Rectal smooth muscle tissue (tissue), 1 donor: Measurements from ENCODE around the gene AK4.

Experiments
- H3K27ac ChIP-seq: one replicate; pipeline ENCODE4 v1.7.0; 2013; ENCODE audit warnings: low read depth, low read length, inconsistent platforms
- H3K27me3 ChIP-seq: one replicate; pipeline ENCODE4 v1.7.0; 2013; ENCODE audit warnings: low read length; ENCODE audit not compliant: control insufficient read depth, insufficient read depth
- H3K36me3 ChIP-seq: one replicate; pipeline ENCODE4 v1.7.0; 2013; ENCODE audit warnings: low read length; ENCODE audit not compliant: control insufficient read depth, insufficient read depth
- H3K4me1 ChIP-seq: one replicate; pipeline ENCODE4 v1.7.0; 2013; ENCODE audit warnings: low read length; ENCODE audit not compliant: control insufficient read depth, insufficient read depth
- H3K4me3 ChIP-seq: one replicate; pipeline ENCODE4 v1.7.0; 2013; ENCODE audit warnings: low read length
- H3K9ac ChIP-seq: one replicate; pipeline ENCODE4 v1.7.0; 2013; ENCODE audit warnings: low read length

AK4 gene

DNA sequence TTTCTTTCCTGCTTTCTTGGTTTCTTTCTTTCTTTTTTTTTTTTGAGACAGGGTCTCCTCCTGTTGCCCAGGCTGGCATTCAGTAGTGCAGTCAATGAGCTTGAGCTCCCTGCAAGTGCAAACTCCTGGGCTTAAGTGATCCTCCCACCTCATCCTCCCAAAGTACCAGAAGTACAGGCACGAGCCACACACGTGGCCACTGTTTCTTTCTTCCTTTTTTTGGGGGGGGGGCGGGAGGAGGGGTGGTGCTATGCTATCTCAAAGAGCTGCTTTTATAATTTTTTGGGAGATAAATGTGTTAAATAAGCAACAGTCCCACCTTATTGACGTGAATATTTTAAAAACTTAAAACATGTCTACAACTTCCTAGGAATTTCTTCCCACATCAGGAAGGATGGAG lies 42.2 kb downstream of the AK4 start:
- H3K27ac ChIP-seq = no peak overlapping the region
- H3K4me1 ChIP-seq = no peaks in the 10 kb centered on the region

DNA sequence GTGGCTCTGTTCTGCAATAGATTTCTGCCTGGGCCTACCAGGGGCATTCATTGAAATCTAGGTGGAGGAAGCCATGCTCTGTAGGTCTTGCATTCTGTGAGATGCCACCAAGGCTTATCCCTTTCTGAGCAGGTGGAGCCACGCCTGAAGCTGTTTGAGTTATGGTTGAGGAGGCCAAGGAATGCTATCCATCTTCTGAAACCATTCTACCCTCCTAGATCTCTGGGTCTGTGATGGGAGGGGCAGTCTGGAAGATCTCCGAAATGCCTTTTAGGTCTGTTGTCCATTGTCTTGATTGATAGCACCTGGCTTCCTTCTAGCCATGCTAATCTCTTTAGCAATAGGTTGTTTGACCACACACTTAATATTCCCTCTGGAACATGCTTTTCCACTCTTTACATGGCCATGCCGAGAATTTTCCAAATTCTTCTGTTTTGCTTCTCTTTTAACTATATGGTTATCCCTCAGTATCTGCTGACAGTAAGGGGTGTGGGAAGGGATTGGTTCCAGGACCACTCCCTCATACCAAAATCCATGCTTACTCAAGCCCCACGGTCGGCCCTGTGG lies 45.2 kb downstream of the AK4 start:
- H3K9ac ChIP-seq = no peak overlapping the region
- no peaks in the 10 kb centered on the region for H3K27me3 ChIP-seq
- H3K4me1 ChIP-seq = no peaks in the 10 kb centered on the region
- H3K36me3 ChIP-seq = no peaks in the 10 kb centered on the region
- H3K4me3 ChIP-seq = no peak overlapping the region
- H3K27ac ChIP-seq = no peak overlapping the region

More for the DNA sequence above, 42.2 kb downstream of the AK4 start:
- H3K36me3 ChIP-seq = no peaks in the 10 kb centered on the region
- no peak overlapping the region for H3K4me3 ChIP-seq
- no peaks in the 10 kb centered on the region for H3K27me3 ChIP-seq
- H3K9ac ChIP-seq = no peak overlapping the region

DNA sequence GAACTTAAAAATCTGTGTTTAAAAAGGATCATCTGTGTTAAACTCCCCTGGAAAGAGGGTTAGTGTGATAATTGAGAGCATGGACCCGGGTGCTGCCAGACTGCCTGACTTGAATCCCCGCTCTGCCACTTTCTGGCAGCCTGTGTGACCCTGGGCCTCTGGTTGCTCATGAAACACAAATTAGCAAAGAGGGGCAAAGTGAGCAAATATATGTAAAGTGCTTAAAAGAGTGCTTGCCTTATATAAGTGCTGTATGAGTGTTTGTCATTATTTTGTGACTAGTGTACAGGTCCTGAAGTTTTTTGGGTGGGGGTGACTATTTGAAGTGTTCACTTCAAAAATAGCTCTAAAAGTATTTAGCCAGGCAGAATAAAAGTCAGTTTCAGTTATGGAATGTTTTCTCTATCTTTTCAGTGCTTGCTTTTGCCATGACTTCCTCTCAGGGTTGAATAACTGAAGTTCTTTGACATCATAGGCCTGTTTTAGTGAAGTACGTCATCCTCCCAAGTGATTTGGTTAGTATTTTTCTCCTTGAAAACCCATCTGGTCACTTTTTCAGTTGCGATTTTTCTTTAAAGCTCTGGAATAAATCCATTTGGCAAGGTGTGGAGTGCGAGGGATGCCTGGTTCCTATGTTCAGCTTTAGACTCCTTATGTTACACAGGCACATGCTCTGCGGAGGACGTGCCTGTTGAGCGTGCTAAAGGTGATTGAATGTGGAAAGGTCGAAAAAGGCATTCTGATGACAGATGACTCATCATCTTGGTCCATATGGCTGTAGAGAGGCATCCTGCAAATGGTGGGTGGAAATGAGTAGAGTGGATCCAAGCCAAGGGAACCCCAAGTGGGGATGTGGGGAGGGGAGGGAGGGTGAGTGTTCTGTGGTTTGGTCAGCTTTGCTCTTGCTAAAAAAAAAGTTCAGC lies 47.8 kb downstream of the AK4 start:
- Histone ChIP-seq H3K36me3 (no peaks in the 10 kb centered on the region), H3K4me1 (no peaks in the 10 kb centered on the region), H3K9ac (no peak overlapping the region), H3K27ac (no peak overlapping the region), H3K4me3 (no peak overlapping the region), H3K27me3 (no peaks in the 10 kb centered on the region)

DNA sequence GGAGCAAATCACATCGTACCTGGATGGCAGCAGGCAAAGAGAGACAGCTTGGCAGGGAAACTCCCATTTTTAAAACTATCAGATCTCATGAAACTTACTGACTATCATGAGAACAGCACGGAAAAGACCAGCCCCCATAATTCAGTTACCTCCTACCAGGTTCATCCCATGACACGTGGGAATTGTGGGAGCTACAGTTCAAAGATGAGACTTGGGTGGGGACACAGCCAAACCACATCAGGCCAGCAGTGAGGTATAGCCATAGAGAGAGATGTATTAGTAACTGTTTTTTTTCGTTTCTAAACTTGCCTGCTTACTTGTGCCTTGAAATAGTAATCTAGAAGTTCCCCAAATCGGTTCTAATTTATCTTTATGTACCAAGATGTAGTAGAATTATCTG lies 48.9 kb downstream of the AK4 start:
- H3K36me3 ChIP-seq = no peaks in the 10 kb centered on the region
- H3K4me1 ChIP-seq = no peaks in the 10 kb centered on the region
- no peak overlapping the region for H3K9ac ChIP-seq
- no peak overlapping the region for H3K4me3 ChIP-seq
- H3K27ac ChIP-seq = no peak overlapping the region
- no peaks in the 10 kb centered on the region for H3K27me3 ChIP-seq

DNA sequence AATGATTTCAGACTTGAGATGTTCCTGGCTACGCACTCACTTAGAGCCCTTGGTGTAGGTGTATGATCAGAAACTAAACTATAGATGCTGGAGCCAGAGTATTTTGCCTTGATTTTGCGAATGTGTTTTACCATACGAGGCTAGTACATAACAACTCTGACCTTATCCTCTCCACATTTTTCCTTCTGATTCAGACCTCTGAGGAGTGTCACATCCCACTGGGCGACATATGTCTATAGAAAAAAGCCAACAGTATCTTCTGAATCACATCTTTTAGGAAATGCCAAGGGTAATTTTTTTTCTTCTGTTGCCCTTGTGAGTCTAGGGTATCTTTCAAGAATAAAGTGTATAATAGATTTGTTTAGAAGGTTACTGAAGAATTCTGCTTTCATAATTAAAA lies 49.6 kb downstream of the AK4 start:
- no peak overlapping the region for H3K9ac ChIP-seq

DNA sequence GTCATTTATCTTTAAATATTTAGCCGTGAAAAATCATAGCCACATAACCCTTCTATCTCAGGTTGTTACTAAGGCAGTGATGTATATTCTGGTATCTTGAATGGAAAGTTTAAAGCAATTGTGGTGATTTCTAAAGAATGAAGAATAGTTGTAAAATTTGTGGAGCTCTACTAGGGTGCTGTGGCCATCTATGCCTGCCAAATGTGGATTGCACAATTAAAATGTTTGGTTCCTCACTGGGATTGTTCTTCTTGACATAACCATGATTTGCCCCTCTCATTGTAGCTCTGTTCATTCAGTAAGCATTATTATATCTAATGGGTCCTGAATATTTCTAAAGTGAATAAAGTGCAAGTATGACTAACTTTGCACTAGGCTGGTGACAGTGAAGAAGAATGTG lies 50.1 kb downstream of the AK4 start:
- no peak overlapping the region for H3K27ac ChIP-seq

More for the DNA sequence above, 49.6 kb downstream of the AK4 start:
- H3K4me1 ChIP-seq = no peaks in the 10 kb centered on the region
- H3K4me3 ChIP-seq = no peak overlapping the region
- H3K27ac ChIP-seq = no peak overlapping the region
- H3K36me3 ChIP-seq = no peaks in the 10 kb centered on the region
- H3K27me3 ChIP-seq = no peaks in the 10 kb centered on the region

DNA sequence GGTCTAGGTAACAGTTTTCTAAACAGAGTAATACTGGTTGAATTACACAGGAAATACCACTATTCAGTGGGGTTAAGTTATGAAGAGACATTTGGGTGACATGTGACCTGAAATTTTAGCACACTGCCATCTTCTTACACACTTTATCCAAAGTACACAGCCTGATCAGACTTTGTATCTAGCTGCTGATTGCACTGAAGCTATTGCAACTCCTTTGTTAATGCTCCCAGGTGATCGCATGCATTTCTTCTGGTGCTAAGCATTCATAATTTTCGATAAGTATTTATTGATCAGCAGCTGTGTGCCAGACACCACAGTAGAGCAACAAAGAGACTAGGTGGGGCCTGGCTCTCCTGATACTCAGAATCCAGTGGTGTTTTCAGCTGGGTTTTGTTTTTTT lies 52.4 kb downstream of the AK4 start:
- no peaks in the 10 kb centered on the region for H3K36me3 ChIP-seq
- H3K27me3 ChIP-seq = no peaks in the 10 kb centered on the region
- no peak overlapping the region for H3K27ac ChIP-seq
- H3K4me1 ChIP-seq = no peaks in the 10 kb centered on the region
- no peak overlapping the region for H3K9ac ChIP-seq
- H3K4me3 ChIP-seq = no peak overlapping the region

More for the DNA sequence above, 50.1 kb downstream of the AK4 start:
- Histone ChIP-seq H3K27me3 (no peaks in the 10 kb centered on the region), H3K36me3 (no peaks in the 10 kb centered on the region), H3K9ac (no peak overlapping the region), H3K4me1 (no peaks in the 10 kb centered on the region), H3K4me3 (no peak overlapping the region)

DNA sequence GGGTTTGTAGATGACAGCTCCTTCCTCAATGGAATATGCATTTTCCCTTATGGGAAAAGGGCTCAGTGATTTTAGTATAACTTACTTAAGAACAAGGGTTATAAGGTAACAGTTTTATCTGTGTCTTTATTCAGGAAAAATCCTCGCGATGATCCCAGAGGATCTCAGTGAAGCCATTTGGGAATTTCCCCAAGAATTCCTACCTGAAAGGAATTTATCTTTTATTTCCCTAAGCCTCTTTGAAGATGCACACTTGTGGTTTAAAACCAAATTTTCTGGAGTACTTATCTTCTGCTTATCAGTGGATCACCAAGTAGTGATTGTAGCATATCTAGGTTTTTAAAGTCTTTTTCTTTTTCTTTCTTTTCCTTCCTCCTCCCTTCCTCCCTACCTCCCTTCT lies 58.8 kb downstream of the AK4 start:
- no peak overlapping the region for H3K27ac ChIP-seq
- H3K36me3 ChIP-seq = no peaks in the 10 kb centered on the region
- H3K27me3 ChIP-seq = no peaks in the 10 kb centered on the region
- H3K4me1 ChIP-seq = no peaks in the 10 kb centered on the region
- no peak overlapping the region for H3K4me3 ChIP-seq
- no peak overlapping the region for H3K9ac ChIP-seq

DNA sequence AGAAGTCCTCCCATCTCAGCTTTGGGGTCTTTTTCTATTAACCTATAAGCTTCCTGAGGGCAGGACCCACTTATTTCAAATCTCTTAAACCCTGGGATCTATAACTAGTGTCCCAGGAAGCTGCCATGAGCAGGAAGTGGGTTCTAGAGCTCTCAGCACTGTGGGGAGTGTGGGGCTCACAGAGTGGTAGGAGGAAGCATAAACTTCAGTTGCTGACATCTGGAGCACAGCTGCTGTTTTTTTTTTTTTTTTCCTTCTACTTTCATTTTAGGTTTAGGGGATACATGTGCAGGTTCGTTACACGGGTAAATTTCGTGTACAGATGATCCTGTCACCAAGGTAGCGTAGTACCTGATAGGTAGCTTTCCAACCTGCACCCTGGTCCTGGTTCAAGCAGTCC lies 59.3 kb downstream of the AK4 start:
- Histone ChIP-seq H3K27me3 (no peaks in the 10 kb centered on the region), H3K4me1 (no peaks in the 10 kb centered on the region), H3K9ac (no peak overlapping the region), H3K4me3 (no peak overlapping the region), H3K36me3 (no peaks in the 10 kb centered on the region), H3K27ac (no peak overlapping the region)

DNA sequence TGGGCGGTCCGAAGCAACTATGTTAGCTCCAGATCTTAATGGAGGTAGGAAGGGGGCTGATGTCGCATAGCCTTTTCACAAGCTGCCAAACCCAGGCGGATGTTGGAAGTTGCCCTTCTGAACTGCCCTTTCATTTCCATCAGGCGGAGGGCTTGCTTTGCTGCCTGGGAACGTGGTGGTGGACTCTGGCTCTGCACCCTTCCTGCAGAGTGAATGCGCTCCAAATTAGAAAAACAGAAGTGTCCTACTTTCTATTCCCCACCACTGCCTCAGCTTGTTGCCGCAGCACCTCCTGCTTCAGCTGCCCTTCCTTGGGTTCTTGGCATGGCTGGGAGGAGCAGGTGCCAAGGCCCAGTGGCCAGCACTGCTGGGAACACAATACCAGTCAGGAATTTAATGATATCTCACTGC lies 60.6 kb downstream of the AK4 start:
- no peak overlapping the region for H3K9ac ChIP-seq
- no peaks in the 10 kb centered on the region for H3K36me3 ChIP-seq
- H3K27ac ChIP-seq = no peak overlapping the region

DNA sequence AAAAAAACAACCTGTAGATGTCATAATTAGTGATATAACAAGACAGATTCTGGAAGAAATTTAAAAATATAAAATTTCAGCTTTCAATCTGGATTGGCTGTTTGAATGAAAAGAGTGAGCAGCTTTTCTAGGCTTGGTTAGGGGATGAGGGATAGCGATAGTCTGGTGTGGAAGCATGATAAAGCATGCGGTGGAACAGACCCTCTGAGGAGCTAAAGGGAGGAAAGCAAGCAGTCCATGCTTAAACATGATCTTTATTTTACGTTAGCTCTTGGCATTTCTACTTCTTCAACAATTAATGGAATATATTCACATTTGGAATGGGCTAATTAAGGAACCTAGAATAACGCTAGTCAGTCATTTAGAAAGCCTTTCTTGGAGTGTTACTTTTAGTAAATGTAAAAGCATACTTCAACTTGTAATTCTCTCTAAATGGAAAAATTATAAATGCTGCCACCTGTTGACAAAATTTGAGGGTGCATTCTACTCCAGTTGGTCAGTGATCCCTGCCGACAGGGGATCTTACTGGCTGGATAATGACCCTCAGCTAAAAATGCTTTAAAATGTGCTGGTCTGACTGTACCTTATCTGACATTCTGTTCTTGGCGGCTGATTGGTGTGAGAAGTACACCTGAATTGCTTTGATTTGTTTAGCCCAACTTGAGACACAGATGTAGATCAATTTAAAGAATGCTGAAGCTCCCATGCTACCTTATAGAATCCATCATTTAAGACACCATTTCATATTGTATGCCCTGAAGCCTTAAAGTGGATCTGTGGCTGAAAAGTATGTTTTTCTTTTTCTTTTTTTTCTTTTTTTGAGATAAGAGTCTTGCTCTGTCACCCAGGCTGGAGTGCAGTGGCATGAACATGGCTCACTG lies 61.2 kb downstream of the AK4 start:
- Histone ChIP-seq H3K9ac (no peak overlapping the region), H3K4me1 (no peaks in the 10 kb centered on the region), H3K36me3 (no peaks in the 10 kb centered on the region), H3K27me3 (no peaks in the 10 kb centered on the region), H3K4me3 (no peak overlapping the region), H3K27ac (no peak overlapping the region)

More for the DNA sequence above, 60.6 kb downstream of the AK4 start:
- H3K4me1 ChIP-seq = no peaks in the 10 kb centered on the region
- no peaks in the 10 kb centered on the region for H3K27me3 ChIP-seq
- H3K4me3 ChIP-seq = no peak overlapping the region

DNA sequence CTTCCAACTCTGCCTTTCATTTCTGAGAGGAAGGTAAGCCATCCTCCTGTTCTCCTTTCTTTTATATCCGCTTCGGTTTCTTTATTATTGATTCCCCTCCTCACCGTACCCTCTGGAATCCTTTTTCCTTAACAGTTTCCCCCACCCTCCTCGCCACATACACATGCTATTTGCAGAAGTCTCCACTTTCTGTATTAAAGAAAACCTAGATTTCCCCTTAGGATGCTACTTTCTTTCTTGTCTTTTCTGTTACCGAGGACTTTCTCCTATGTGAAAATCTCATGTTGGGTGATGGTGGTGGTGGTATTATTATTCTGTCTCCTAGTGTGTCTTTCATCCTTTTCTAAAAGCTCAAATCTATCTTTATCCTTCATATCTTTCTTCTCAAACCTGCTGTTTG lies 62.3 kb downstream of the AK4 start:
- no peak overlapping the region for H3K4me3 ChIP-seq
- H3K9ac ChIP-seq = no peak overlapping the region
- H3K4me1 ChIP-seq = no peaks in the 10 kb centered on the region
- H3K27me3 ChIP-seq = no peaks in the 10 kb centered on the region
- no peaks in the 10 kb centered on the region for H3K36me3 ChIP-seq
- no peak overlapping the region for H3K27ac ChIP-seq
